KG1 (cell line): ENCODE data around the gene RNF214.
"Not testable (repeated sequence)": the region's sequence is repeated elsewhere in the genome, so short reads cannot be mapped to it uniquely, and the experiment has no call there.

Experiments used
- DNase-seq: peaks from one replicate; lab custom pipeline; 2025; lab: John Stamatoyannopoulos, UW

The RNF214 gene

DNA sequence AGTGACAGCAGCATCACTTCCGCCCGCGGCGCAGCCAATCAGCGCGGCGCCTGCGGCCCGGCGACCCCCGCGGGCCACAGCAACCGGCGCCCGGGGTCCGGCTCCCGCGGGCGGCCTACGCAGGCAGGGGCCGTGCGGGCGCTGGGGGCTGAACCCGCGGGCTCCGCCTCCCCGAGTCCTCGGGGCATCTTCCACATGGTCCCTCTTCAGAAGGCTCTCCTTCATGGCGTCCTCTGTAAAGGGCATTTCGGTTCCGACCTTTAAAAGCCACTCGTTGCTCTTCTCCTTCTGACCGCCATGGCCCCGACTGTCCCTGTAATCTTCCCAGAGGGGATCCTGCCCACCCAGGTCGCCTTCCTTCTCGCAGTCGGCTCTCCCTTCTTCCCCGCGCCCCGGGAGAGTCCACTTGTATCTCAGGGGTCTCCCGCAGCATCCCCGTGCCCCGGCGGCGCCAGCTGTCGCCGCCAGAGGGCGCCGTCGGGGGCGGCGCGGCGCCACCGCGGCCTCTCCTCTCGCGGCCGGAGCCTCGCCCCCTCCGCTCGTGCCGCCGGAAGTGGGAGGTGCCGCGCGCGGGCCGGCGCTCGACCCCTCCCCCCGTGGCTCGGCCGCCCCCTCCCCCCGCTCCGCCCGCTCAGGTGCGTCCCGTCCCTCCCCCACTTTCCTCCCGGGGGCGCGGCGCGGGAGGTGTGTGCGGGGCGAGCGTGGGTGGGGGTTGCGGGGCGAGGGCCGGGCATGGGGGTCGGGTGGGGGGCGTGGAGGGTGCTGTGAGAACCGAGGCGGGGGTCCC is at the start of gene RNF214:
Gene RNF214 (plus strand): TSS at position 580 of the 787 bp plus-strand sequence. CDS start 1,602 bp downstream, outside the sequence.
- DNase-seq = peak; percentile 77

DNA sequence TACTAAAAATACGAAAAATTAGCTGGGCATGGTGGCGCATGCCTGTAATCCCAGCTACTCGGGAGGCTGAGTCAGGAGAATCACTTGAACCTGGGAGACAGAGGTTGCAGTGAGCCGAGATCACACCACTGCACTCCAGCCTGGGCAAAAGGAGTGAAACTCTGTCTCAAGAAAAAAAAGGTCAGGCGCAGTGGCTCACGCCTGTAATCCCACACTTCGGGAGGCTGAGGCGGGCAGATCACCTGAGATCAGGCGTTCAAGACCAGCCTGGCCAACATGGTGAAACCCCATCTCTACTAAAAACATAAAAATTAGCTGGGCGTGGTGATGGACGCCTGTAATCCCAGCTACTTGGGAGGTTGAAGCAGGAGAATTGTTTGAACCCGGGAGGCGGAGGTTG is 49.3 kb upstream of the RNF214 start:
- not testable (repeated sequence) for DNase-seq

DNA sequence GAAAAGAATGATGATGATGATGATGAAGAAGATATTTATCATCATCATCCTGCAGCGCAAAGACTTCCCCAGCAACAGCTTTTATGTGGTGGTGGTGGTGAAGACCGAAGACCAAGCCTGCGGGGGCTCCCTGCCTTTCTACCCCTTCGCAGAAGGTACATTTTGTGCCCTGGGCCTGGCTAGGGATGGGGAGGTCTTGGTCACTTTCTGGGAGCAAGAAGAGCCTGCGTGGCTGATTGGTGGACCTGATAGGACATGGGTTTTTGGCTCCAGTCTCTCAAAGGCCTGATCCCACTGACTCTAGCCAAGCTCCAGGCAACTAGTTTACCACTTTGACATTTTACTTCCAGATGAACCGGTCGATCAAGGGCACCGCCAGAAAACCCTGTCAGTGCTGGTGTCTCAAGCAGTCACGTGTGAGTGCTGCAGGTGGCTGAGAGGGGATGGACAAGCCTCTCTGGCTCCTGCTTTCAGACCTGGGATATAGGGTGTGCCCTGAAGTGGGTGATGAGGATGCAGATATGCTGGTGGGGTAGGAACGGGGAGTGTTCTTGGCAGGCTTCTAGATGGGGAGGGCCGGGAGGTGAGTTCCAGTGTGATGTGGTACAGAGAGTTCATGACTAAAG is 48.6 kb upstream of the RNF214 start:
- DNase-seq = no peak

DNA sequence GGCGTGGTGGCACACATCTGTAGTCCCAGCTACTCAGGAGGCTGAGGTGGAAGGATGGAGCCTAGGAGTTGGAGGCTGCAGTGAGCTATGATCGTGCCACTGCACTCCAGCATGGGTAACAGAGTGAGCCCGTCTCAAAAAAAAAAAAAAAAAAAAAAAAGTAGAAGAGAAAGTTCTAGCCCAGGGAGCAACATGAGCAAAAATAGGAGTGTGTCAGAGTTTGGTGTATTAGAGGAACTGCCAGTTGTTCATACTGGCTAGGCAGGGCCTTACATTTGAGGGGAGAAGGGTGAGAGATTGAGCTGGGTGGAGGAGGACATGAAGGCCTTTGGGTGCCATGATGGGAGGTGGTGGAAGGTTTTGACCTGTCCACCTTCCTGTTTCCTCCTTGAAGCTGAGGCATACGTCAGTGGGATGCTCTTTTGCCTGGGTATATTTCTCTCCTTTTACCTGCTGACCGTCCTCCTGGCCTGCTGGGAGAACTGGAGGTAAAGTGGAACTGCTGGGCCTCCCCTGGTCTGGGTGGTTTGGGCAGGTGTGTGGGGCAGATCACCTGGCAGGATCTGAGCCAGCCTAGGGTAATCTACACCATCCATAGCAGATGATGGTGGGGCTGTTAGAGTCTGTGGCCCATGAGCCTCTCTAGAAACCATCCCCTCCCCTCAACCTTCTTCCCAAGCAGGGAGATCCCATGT is 46.6 kb upstream of the RNF214 start:
- DNase-seq = no peak

DNA sequence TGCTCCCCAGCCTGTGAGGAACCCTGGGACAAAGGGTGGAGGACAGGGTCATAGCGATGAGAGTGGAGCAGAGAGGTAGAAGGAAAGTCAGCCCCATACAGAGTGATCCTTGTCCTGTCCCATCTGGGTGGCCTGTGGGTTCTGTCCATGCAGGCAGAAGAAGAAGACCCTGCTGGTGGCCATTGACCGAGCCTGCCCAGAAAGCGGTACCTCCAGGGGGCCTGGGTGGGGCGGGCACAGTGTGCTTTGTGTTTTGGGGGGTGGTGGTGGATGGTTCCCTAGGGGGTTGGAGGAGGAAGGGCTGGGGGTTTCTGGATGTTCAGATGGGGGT is 46.1 kb upstream of the RNF214 start:
- no peak for DNase-seq

DNA sequence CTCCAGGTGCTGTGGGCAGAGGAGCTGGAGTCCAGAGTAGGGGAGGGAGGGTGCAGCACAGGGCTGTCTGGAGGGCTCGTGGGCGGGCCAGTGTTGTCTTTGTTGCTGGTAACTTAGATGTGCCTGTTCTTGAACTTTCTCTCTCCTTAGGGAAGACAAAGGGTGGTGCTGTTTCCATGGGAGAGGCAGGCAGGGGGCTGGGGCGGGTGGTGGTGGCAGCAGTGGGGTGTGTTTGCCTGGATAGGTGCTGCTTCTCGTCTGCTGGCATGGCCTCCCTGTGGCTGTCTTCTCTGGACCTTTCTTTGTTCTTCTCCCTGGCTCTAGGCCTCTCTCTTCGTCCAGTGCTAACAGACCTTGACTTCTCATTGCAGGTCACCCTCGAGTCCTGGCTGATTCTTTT is 45.5 kb upstream of the RNF214 start:
- no peak for DNase-seq

DNA sequence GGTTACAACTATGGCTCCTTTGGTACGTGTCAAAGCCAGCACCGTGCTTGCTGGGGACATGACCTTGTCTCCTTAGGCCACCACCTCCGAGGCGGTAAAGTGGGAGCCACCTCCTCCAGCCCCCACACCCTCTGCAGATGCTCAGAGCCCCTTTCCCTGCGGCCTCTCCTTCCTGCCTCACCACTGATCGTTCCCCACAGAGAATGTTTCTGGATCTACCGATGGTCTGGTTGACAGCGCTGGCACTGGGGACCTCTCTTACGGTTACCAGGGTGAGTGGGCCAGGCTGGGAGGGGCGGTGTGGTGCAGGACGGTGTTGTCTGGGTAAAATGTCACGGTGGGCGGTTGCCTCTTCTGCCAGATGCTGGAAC is 45.1 kb upstream of the RNF214 start:
- no peak for DNase-seq

DNA sequence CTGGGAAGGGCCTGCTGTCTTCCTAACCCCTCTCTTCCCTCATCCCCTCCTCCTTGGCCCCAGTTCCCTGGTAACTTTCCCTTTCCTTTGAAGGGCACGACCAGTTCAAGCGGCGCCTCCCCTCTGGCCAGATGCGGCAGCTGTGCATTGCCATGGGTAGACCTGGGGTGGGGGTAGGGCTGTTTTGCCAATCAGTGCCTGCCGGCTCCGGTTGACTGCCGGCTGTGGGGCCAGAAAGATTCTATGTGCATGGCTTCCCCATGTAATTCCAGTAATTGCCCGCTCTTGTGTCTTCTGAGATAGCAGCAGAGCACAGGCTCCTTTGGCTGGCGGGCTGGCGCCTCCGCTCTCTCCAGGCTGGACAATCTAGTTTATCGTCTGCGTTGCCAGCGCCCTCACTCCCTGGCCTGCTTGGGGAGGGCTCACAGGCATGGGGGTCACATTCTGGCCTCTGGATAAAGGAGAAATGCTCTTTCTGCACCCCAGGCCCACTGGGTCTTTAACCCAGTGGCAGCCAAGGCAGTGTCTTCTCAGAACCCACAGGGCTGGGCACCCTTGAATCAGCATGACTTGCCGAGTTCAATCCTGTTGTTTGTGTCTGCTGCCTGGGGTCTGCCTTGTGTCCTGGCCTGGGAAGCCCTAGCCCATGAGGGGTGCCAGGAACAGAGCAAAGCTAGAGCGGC is 44.5 kb upstream of the RNF214 start:
- no peak for DNase-seq

DNA sequence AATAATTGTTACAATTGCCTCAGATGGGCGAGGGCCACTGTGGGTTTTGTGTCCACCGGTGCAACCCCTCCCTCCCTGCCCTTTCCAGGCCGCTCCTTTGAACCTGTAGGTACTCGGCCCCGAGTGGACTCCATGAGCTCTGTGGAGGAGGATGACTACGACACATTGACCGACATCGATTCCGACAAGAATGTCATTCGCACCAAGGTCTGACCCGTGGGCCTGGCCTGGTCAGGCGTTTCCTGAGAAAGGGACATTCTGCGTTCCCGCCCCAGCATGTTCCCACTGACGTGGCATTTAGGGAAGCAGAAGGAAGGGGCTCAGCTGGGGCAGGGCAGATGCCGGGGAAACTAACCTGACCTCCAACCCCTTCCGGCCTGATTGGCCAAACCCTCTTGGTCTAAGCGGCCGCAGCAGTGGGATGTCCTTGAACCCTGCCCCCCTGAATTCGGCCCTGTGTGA is 43.8 kb upstream of the RNF214 start:
- no peak for DNase-seq

DNA sequence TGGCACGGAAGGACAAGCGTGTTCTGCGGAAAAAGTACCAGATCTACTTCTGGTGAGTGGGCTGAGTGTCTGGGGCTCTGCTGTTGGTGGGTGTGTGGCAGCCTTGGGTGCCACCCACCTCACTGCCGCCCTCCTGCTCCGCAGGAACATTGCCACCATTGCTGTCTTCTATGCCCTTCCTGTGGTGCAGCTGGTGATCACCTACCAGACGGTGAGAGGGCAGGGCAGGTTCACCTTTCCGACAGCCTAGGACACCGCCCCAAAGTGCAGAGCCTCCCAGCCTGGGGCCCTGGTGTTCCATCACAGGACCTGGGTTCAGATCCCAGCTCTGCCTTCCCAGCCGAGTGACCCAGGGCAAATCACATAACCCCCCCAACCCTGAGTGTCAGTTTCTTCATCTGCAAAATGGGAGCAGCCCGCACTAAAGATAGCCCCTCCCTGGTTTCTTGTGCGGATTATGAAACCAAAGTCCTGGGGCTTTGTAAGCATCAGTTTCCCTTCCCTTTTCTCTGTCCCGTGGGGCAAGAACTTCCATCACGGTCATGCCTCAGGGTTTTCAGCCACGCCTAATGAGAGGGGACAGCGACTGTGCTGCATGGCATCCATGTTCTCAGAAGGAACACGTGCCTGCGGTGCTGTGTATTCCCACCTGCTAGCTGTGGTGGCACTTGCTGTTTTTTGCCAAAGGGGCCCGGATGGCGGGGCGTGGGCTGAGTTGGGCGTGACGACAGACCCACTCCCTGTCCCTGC is 43.1 kb upstream of the RNF214 start:
- DNase-seq = no peak

DNA sequence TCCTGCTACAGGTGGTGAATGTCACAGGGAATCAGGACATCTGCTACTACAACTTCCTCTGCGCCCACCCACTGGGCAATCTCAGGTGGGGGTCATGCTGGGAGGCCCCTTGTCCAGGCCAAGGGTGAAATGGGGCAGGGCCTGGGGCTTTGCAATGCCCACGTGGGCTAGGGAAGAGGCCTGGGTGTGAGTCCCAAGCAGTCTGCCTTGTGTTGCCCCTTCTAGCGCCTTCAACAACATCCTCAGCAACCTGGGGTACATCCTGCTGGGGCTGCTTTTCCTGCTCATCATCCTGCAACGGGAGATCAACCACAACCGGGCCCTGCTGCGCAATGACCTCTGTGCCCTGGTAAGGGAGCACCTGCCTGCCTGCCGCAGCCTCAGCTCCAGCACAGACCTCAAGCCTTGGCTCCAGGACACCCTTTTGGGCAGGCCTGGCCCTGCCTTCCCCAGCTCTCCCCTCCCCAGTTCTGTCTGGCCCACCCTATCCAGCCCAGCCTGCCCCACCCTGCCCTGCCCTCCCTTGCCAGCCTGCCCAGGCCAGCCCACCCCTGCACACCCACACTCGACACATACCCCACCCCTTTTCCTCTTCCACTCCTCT is 42.4 kb upstream of the RNF214 start:
- no peak for DNase-seq

DNA sequence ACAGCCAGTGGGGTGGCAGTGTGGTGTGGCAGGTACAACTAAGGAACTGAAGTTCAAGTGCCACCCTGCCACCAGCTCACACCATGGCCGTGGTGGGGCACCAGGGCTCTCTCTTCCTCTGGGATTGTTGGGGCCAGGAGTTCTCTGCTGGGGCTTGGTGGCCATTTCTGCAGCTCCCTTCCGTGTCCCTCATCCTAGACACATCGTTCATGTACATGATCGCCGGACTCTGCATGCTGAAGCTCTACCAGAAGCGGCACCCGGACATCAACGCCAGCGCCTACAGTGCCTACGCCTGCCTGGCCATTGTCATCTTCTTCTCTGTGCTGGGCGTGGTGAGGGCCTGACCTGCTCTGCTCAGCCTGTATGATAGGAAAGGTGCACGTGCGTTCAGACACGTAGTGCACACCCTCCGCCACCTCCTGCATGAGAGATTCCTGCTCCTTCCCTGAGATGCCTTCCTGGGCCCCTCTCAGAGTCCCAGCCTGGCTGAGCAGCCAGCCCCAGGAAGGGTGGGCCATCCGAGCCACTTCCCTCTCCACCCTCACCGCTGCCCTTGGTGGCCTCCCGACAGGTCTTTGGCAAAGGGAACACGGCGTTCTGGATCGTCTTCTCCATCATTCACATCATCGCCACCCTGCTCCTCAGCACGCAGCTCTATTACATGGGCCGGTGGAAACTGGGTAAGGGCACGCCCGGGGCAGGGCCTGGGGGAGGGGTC is 40.6 kb upstream of the RNF214 start:
- DNase-seq = no peak

DNA sequence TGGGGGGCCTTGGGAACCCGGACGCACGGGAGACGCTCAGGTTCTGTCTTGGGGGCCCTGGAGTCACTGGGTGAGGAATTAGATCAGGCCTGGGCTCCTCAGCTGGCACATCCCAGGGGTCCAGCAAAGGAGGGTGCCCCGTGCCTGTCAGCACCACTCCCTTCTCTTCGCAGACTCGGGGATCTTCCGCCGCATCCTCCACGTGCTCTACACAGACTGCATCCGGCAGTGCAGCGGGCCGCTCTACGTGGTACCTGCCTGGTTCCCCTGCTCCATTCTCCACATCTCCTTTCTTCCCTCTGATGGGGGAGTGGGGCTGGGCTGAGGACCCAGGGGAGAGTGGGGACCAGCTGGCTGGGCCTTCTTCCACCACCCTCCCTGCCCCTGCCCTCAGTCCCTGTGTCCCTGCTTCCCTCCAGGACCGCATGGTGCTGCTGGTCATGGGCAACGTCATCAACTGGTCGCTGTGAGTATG is 40.0 kb upstream of the RNF214 start:
- DNase-seq = no peak

DNA sequence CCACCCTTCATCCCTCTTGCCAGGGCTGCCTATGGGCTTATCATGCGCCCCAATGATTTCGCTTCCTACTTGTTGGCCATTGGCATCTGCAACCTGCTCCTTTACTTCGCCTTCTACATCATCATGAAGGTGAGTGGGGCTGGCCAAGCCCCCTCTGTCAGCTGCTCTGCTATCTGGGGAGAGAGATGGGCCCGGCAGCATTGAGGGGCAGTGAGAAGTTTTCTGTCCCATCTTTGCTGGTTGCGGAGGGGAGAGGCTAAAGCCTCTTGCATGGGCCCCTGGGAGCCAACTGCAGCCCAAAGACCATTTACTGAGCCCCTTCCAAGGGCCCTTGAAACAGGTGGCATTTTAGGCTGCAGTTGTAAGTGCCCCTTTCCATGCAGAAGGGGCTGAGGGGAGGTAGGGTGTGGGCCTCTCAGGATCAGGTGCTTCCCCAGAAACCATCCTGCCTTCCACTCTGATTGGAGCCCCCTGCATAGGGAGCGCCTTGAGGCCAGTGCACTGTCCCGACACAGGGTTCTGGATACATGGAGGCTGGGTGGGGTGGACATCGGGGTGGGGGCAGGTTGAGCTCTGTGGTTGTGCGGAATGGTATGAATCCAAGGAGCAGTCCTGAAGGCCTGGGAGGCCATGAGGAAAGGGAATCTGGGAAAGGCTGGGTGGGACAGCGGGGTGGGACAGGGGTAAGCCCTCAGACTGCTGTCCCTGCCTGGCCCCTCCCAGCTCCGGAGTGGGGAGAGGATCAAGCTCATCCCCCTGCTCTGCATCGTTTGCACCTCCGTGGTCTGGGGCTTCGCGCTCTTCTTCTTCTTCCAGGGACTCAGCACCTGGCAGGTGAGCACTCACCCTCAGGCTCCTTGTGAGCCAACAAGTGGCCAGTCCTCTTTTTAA is 39.1 kb upstream of the RNF214 start:
- DNase-seq = no peak

DNA sequence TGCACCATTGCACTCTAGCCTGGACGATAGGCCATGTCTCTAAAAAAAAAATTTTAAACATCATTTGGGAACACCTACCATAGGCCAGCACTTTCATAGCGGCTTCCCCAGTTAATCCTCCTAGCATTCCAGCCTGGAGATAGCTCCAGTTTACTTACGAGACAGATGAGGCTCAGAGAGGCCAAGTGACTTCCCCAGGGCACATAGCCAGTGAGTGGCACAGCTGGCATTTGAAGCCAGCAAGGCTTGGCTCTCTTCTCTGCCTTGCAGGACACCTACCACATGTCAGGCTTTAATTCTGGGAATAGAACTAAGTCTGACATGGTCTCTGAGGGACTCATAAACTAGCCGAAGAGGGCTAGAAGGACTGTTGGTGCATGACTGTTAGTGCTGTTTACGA is 38.2 kb upstream of the RNF214 start:
- DNase-seq = no peak

DNA sequence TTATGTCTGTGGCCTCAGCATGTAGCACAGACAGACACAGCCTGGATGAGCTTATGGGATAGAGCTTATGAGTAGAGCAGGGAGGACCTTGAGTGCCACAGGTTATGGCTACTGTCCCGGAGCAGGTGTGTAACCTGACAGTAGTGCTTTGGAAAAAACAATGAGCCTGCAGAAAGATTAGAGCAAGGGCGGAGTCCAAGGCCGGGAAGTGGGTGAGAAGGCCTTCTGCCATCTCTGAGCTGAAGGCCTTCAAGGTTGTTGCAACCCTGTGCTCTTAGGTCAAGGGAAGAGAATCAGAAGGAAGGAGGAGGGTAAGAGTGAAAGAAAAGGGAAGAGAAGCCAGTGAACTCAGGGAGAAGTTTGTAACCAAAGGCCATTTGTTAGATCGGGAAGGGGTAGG is 37.2 kb upstream of the RNF214 start:
- DNase-seq = no peak

DNA sequence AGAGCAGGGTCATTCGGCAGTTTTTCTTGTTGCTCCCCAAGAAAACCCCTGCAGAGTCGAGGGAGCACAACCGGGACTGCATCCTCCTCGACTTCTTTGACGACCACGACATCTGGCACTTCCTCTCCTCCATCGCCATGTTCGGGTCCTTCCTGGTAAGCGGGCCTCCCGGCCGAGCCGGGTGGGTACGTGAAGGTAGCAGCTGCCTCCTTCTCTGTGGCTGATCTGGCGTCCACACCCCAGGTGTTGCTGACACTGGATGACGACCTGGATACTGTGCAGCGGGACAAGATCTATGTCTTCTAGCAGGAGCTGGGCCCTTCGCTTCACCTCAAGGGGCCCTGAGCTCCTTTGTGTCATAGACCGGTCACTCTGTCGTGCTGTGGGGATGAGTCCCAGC is 36.7 kb upstream of the RNF214 start:
- DNase-seq = no peak

DNA sequence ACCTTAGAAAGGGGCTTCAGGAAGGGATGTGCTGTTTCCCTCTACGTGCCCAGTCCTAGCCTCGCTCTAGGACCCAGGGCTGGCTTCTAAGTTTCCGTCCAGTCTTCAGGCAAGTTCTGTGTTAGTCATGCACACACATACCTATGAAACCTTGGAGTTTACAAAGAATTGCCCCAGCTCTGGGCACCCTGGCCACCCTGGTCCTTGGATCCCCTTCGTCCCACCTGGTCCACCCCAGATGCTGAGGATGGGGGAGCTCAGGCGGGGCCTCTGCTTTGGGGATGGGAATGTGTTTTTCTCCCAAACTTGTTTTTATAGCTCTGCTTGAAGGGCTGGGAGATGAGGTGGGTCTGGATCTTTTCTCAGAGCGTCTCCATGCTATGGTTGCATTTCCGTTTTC is 35.5 kb upstream of the RNF214 start:
- no peak for DNase-seq
